ENCODE results near the gene ITFG1.
"Not testable (repeated sequence)": the region's sequence is repeated elsewhere in the genome, so short reads cannot be mapped to it uniquely, and the experiment has no call there.

Gene ITFG1

GRCh38 chr16:47408491-47408890, 52.4 kb downstream of the ITFG1 start:
- no peak for DNase-seq

GRCh38 chr16:47395733-47396498, 64.9 kb downstream of the ITFG1 start:
- no peak for DNase-seq

- DNase-seq, result no peak
Observed at GRCh38 chr16:47392081-47392480, 68.8 kb downstream of the ITFG1 start.

- no peak for DNase-seq
Observed at GRCh38 chr16:47388705-47389104, 72.2 kb downstream of the ITFG1 start.

GRCh38 chr16:47387026-47387734, 73.7 kb downstream of the ITFG1 start:
- DNase-seq, result no peak

- no peak for DNase-seq
Observed at GRCh38 chr16:47386201-47386718, 74.6 kb downstream of the ITFG1 start.

GRCh38 chr16:47382362-47382761, 78.5 kb downstream of the ITFG1 start:
- no peak for DNase-seq

- DNase-seq, result no peak
Observed at GRCh38 chr16:47377154-47377553, 83.7 kb downstream of the ITFG1 start.

- peak; percentile 26 for DNase-seq
Observed at GRCh38 chr16:47375423-47375822, 85.4 kb downstream of the ITFG1 start.

GRCh38 chr16:47374629-47375028, 86.2 kb downstream of the ITFG1 start:
- no peak for DNase-seq

GRCh38 chr16:47371271-47372014, 89.4 kb downstream of the ITFG1 start:
- no peak for DNase-seq

- DNase-seq, result no peak
Observed at GRCh38 chr16:47370536-47370935, 90.3 kb downstream of the ITFG1 start.

- DNase-seq, result no peak
Observed at GRCh38 chr16:47366228-47366627, 94.6 kb downstream of the ITFG1 start.

- no peak for DNase-seq
Observed at GRCh38 chr16:47363761-47364160, 97.1 kb downstream of the ITFG1 start.

GRCh38 chr16:47359478-47359877, 101.4 kb downstream of the ITFG1 start:
- no peak for DNase-seq

- DNase-seq, result no peak
Observed at GRCh38 chr16:47358816-47359215, 102.0 kb downstream of the ITFG1 start.

- not testable (repeated sequence) for DNase-seq
Observed at GRCh38 chr16:47349029-47349428, 111.8 kb downstream of the ITFG1 start.

- DNase-seq, result not testable (repeated sequence)
Observed at GRCh38 chr16:47347021-47347696, 113.7 kb downstream of the ITFG1 start.

- DNase-seq, result no peak
Observed at GRCh38 chr16:47342055-47342454, 118.8 kb downstream of the ITFG1 start.

GRCh38 chr16:47330562-47330961, 130.3 kb downstream of the ITFG1 start:
- DNase-seq, result not testable (repeated sequence)

- DNase-seq, result not testable (repeated sequence)
Observed at GRCh38 chr16:47324309-47324708, 136.6 kb downstream of the ITFG1 start.

GRCh38 chr16:47323241-47323640, 137.6 kb downstream of the ITFG1 start:
- no peak for DNase-seq

All from COR-L47 (cell line).